SK-N-SH treated with all-trans-retinoic acid at 6 μM for 48 hours (cell line): Measurements from ENCODE around the gene RAD51B.

Experiments used
- ARNTL ChIP-seq: fragments of 450-650 bp; formaldehyde crosslinking; IDR thresholded peaks from 2 replicates; pipeline ENCODE4 v1.5.0; 2020; ENCODE audit warnings: low read depth, mild to moderate bottlenecking, moderate library complexity, borderline replicate concordance
- BACH2 ChIP-seq: fragments of 250-450 bp; sonication (Bioruptor Pico); IDR thresholded peaks from 2 replicates; pipeline ENCODE4 v1.9.0; 2021; ENCODE audit warnings: mild to moderate bottlenecking, borderline replicate concordance
- CSRNP3 ChIP-seq: fragments of 250-450 bp; sonication (Bioruptor Pico); IDR thresholded peaks from 2 replicates; pipeline ENCODE4 v1.5.1; 2021; ENCODE audit warnings: mild to moderate bottlenecking, moderate library complexity
- POU6F1 ChIP-seq: fragments of 250-450 bp; sonication (Bioruptor Pico); IDR thresholded peaks from 2 replicates; pipeline ENCODE4 v1.8.0; 2021; ENCODE audit warnings: low read depth, mild to moderate bottlenecking, moderate library complexity, borderline replicate concordance
- PPARA ChIP-seq: fragments of 250-450 bp; sonication (Bioruptor Pico); IDR thresholded peaks from 2 replicates; pipeline ENCODE4 v1.5.0; 2020; ENCODE audit warnings: mild to moderate bottlenecking, borderline replicate concordance
- RARB ChIP-seq: fragments of 250-450 bp; sonication (Bioruptor Pico); IDR thresholded peaks from 2 replicates; pipeline ENCODE4 v1.8.0; 2021; ENCODE audit warnings: mild to moderate bottlenecking, moderate library complexity
- ZFP3 ChIP-seq: fragments of 250-450 bp; sonication (Bioruptor Pico); IDR thresholded peaks from 2 replicates; pipeline ENCODE4 v1.5.0; 2020; ENCODE audit warnings: mild to moderate bottlenecking, moderate library complexity
- TF ChIP-seq, protein P1 (sequence below): fragments of 250-450 bp; sonication (Bioruptor Pico); IDR thresholded peaks from 2 replicates; pipeline ENCODE4 v1.8.0; 2020; ENCODE audit warnings: mild to moderate bottlenecking, moderate library complexity, borderline replicate concordance

- TF ChIP-seq, protein P1, sequence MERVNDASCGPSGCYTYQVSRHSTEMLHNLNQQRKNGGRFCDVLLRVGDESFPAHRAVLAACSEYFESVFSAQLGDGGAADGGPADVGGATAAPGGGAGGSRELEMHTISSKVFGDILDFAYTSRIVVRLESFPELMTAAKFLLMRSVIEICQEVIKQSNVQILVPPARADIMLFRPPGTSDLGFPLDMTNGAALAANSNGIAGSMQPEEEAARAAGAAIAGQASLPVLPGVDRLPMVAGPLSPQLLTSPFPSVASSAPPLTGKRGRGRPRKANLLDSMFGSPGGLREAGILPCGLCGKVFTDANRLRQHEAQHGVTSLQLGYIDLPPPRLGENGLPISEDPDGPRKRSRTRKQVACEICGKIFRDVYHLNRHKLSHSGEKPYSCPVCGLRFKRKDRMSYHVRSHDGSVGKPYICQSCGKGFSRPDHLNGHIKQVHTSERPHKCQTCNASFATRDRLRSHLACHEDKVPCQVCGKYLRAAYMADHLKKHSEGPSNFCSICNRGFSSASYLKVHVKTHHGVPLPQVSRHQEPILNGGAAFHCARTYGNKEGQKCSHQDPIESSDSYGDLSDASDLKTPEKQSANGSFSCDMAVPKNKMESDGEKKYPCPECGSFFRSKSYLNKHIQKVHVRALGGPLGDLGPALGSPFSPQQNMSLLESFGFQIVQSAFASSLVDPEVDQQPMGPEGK (CRISPR knock-in tag), result no peak
- TF ChIP-seq CSRNP3 (CRISPR knock-in tag), result no peak
- no peak for TF ChIP-seq RARB
- TF ChIP-seq ARNTL (CRISPR knock-in tag), result no peak
- TF ChIP-seq BACH2 (CRISPR knock-in tag), result no peak
- no peak for TF ChIP-seq PPARA (CRISPR knock-in tag)
- no peak for TF ChIP-seq ZFP3 (CRISPR knock-in tag)
- no peak for TF ChIP-seq POU6F1 (CRISPR knock-in tag)
Observed at GRCh38 chr14:68286667-68287066, 467.1 kb downstream of the RAD51B start.
